ENCODE measurements around the gene SLC10A4. TPM values are rescaled to one million over a fixed set of nuclear protein-coding genes. Genes with fewer than 3 reads are reported as not detected.

SLC10A4 gene
- total RNA-seq, 1 donor, result not detected

- no peak for DNase-seq (ENCODE audit: low read depth)
- H3K4me3 ChIP-seq (ENCODE audit: low read depth, low read length), result no peak overlapping the region
- TF ChIP-seq CTCF (IDR thresholded peaks at IDR 0.05; ENCODE audit: insufficient read depth, low read length), result no peak
These were observed 13.0 kb upstream of the SLC10A4 start for GRCh38 chr4:48470137-48470536.

DNA sequence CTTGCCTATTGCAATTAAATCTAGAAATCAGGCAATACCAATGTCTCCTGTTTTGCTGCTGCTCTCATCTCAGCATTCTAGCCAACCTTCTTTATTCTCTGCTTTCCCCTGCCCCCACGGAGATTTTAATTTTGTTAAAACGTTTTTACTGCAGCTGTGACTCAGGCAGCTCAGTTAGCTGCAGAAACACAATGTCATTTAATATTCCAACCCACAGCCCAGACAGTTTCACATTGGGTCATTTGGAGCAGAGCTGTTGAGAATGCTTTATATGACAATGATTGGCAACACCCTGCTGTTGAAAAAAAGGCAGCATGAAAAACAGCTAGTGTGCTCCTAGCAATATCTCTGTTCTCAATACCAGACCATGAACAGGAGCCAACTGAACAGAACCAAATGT lies 12.6 kb upstream of the SLC10A4 start:
- no peak overlapping the region for H3K4me3 ChIP-seq (ENCODE audit: low read depth, low read length)
- TF ChIP-seq CTCF (IDR thresholded peaks at IDR 0.05; ENCODE audit: insufficient read depth, low read length), result no peak
- DNase-seq (ENCODE audit: low read depth), result no peak

GRCh38 chr4:48472794-48473193 lies 10.3 kb upstream of the SLC10A4 start:
- DNase-seq (ENCODE audit: low read depth), result no peak
- H3K4me3 ChIP-seq (ENCODE audit: low read depth, low read length), result no peak overlapping the region
- TF ChIP-seq CTCF (IDR thresholded peaks at IDR 0.05; ENCODE audit: insufficient read depth, low read length), result no peak

GRCh38 chr4:48475770-48476169 lies 7.4 kb upstream of the SLC10A4 start:
- H3K4me3 ChIP-seq (ENCODE audit: low read depth, low read length), result no peak overlapping the region
- TF ChIP-seq CTCF (IDR thresholded peaks at IDR 0.05; ENCODE audit: insufficient read depth, low read length), result no peak
- no peak for DNase-seq (ENCODE audit: low read depth)

DNA sequence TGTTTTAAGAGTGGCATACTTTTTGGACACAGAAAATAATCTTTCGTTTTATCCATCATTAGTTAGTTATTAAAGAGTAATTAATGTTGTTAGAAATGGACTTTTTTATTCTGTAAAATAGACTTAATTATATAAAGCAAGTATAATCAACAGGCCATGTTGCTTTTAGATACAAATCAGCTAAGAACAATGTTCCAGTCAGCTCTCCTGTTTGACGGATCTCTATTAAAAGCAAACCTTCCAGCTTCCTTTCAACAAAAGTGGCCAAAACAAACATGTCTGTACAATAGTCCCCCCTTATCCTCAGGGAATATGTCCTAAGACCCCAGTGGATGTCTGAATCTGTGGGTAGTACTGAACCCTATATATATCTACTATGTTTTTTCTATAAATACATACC lies 4.9 kb upstream of the SLC10A4 start:
- TF ChIP-seq CTCF (IDR thresholded peaks at IDR 0.05; ENCODE audit: insufficient read depth, low read length), result no peak
- no peak overlapping the region for H3K4me3 ChIP-seq (ENCODE audit: low read depth, low read length)
- no peak for DNase-seq (ENCODE audit: low read depth)

- no peak overlapping the region for H3K4me3 ChIP-seq (ENCODE audit: low read depth, low read length)
- TF ChIP-seq CTCF (IDR thresholded peaks at IDR 0.05; ENCODE audit: insufficient read depth, low read length), result no peak
- DNase-seq (ENCODE audit: low read depth), result no peak
These were observed 1.6 kb upstream of the SLC10A4 start for GRCh38 chr4:48481581-48481980.

DNA sequence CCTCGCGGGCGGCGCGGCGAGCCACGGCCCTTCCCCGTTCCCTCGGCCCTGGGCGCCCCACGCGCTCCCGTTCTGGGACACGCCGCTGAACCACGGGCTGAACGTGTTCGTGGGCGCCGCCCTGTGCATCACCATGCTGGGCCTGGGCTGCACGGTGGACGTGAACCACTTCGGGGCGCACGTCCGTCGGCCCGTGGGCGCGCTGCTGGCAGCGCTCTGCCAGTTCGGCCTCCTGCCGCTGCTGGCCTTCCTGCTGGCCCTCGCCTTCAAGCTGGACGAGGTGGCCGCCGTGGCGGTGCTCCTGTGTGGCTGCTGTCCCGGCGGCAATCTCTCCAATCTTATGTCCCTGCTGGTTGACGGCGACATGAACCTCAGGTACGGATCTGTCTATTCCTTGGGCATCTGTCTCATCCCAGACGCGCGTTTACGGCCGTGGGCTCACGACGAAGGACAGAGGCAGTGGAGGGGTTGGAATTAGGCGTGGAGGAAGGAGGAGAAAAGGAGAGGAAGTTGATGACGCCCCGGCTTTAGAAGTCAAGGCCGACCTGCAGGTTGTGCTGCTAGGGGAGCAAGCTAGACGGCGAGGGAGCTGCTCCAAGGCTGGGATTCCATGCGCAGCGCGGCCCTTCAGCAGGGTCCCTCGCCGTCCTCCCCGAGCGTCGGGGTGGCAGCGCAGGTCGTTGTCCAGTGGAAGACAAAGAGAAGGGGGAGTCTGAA lies 792 bp downstream of the SLC10A4 start:
- no peak for DNase-seq (ENCODE audit: low read depth)
- no peak overlapping the region for H3K4me3 ChIP-seq (ENCODE audit: low read depth, low read length)

More for the DNA sequence above, 792 bp downstream of the SLC10A4 start:
- no peak for TF ChIP-seq CTCF (IDR thresholded peaks at IDR 0.05; ENCODE audit: insufficient read depth, low read length)

All from fibroblast of the aortic adventitia (primary cell).